ENCODE results near the gene ACOX1. TPM values are rescaled to one million over a fixed set of nuclear protein-coding genes. Genes with fewer than 3 reads are reported as not detected.
A peak's percentile ranks its signal among the peaks of the same experiment; 100 is the strongest.

Gene ACOX1
- total RNA-seq, 1 experiment from 2014 or later: 39.5 TPM

DNA sequence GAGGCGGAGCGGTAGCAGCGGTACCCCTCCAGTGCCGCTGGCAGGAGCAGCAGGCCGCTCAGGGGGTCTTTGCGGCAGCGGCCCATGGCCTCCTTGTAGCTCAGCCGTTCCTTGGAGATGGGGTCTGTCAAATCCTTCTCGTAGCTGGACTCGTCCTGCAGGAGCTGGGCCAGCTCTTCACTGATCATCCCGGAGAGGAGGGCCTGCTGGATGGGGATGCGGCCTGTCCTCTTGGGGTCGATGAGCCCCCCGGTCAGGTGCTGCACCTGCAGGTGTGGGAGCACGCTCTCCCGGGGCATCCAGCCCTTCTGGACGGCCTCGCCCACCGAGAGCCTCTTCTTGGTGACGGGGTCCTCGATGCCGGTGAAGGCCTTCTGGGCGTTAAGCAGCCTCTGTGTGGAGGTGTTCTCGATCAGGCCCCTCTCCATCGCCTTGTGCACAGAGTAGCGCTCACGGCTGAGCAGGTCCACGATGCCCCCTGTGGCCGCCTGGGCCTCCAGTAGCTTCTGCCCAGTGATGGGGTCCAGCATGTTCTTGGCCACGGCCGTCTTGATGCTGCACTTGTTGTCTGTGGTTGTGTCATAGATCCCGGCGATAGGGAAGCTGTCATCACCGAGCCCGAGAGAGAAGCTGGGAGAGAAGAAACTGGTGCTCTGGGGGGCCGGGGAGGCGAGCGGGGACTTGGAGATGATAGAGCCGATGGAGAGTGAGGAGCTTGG lies 28.3 kb upstream of the ACOX1 start:
- ChIA-PET CTCF (no interaction called here), POLR2A (ENCODE audit: low non-redundant PET) (no interaction called here)
- intact Hi-C loops (cut with micrococcal nuclease; ENCODE audit: unreplicated experiment): no loop called here
- Histone ChIP-seq H3K4me3 (ENCODE audit: low read depth, low read length, poor library complexity, severe bottlenecking) (no peak overlapping the region), H3K27ac (ENCODE audit: low read depth, low read length, poor library complexity, severe bottlenecking) (no peak overlapping the region), H3K4me1 (ENCODE audit: insufficient read depth, low read length, poor library complexity, severe bottlenecking) (no peaks in the 10 kb centered on the region), H3K36me3 (ENCODE audit: insufficient read depth, low read length, poor library complexity, severe bottlenecking) (peaks cover 7% of the 10 kb centered on the region), H3K27me3 (replicated peaks; ENCODE audit: insufficient read depth, low read depth, low read length, poor library complexity) (no peaks in the 10 kb centered on the region), H3K9me3 (ENCODE audit: low read depth, low read length, poor library complexity, severe bottlenecking) (no peaks in the 10 kb centered on the region)
- TF ChIP-seq, protein P1, sequence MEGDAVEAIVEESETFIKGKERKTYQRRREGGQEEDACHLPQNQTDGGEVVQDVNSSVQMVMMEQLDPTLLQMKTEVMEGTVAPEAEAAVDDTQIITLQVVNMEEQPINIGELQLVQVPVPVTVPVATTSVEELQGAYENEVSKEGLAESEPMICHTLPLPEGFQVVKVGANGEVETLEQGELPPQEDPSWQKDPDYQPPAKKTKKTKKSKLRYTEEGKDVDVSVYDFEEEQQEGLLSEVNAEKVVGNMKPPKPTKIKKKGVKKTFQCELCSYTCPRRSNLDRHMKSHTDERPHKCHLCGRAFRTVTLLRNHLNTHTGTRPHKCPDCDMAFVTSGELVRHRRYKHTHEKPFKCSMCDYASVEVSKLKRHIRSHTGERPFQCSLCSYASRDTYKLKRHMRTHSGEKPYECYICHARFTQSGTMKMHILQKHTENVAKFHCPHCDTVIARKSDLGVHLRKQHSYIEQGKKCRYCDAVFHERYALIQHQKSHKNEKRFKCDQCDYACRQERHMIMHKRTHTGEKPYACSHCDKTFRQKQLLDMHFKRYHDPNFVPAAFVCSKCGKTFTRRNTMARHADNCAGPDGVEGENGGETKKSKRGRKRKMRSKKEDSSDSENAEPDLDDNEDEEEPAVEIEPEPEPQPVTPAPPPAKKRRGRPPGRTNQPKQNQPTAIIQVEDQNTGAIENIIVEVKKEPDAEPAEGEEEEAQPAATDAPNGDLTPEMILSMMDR (conservative IDR thresholded peaks at IDR 0.05; ENCODE audit: low read depth, low read length): no peak
- no peak for TF ChIP-seq EZH2 (IDR thresholded peaks at IDR 0.05; ENCODE audit: borderline replicate concordance, low read depth, low read length, poor library complexity, severe bottlenecking)
- no peak for DNase-seq (ENCODE audit: low spot score)
- no TSS peak for BruUV-seq (replicated peaks)

DNA sequence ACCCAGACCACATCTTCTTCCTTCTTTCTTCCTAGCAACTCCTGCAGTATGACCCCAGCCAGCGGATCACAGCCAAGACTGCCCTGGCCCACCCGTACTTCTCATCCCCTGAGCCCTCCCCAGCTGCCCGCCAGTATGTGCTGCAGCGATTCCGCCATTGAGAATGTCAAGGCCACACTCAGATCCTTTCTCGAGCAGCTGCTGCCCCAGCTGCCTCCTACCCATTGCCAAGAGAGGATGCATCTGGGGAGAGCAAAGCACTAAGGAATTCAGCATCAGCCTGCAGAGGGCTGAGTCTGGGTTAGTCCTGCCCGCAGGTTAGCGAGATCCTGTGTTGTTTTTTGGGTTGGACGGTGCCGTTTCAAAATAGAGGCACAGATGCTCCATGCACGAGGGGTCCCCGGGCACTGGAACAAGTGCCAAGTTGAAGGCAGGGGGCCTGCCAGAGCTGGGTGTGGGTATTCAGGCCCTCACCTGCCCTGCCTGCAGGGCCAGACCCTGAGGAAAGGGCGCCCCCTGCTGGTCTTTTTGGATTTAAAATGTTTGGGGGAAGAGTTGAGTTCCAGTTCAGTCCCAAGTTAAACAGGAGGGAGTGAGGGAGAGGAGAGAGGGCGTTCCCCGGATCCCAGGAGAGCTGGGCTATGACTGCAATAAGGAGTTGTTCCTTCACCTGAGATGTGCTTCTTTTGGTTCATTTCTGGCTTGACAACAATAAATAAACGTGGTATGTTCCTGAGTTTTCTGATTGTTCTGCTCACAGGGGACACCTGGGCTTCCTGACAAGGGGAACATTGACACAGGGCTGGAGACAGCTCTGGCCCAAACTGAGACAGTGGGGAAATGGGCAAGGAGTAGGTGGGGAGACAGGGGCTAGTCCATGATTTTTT lies 26.5 kb upstream of the ACOX1 start:
- peak; percentile 79 for DNase-seq (ENCODE audit: low spot score)
- BruUV-seq (replicated peaks): no TSS peak
- TF ChIP-seq, protein P1 (conservative IDR thresholded peaks at IDR 0.05; ENCODE audit: low read depth, low read length): peak; percentile 82
- no peak for TF ChIP-seq EZH2 (IDR thresholded peaks at IDR 0.05; ENCODE audit: borderline replicate concordance, low read depth, low read length, poor library complexity, severe bottlenecking)
- Histone ChIP-seq H3K4me3 (ENCODE audit: low read depth, low read length, poor library complexity, severe bottlenecking) (no peak overlapping the region), H3K27ac (ENCODE audit: low read depth, low read length, poor library complexity, severe bottlenecking) (no peak overlapping the region), H3K9me3 (ENCODE audit: low read depth, low read length, poor library complexity, severe bottlenecking) (no peaks in the 10 kb centered on the region), H3K27me3 (replicated peaks; ENCODE audit: insufficient read depth, low read depth, low read length, poor library complexity) (no peaks in the 10 kb centered on the region), H3K36me3 (ENCODE audit: insufficient read depth, low read length, poor library complexity, severe bottlenecking) (peaks cover 7% of the 10 kb centered on the region), H3K4me1 (ENCODE audit: insufficient read depth, low read length, poor library complexity, severe bottlenecking) (no peaks in the 10 kb centered on the region)
- ChIA-PET POLR2A (ENCODE audit: low non-redundant PET) (no interaction called here), CTCF (interaction anchor here (0.6 to 1.2 kb wide), 6 partner anchors 8 to 117 kb away, joined by 3 to 13 read pairs (median 6); no protein-coding TSS in a partner anchor)
- intact Hi-C loops (cut with micrococcal nuclease; ENCODE audit: unreplicated experiment): loop anchor here (1.0 kb wide), 1 partner anchor 100 kb away; no protein-coding TSS in a partner anchor

DNA sequence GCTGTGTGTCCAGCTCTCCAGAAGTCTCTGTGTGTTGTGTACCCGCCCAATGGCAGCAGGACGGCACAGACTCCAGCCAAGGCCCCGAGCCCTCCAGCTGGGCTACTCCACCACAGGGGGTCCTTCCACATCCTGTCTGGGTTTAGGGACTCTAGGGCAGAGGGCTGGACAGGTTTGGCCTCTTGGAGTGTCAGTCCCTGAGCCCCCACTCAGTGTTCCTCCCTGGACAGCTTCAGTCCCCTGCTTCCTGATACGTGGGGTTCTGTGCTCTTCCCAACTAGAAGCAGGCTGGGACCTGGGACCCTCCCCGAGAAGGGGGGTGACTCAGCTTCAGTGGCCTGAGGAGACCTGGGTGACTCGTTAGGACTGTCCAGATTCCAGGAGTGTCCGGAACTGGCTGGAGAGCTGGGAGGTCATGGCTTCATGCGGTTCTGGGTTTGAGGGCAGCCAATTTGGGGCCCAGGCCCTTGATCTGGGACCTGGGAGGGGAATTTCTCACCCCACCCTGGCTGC lies 25.8 kb upstream of the ACOX1 start:
- H3K36me3 ChIP-seq (ENCODE audit: insufficient read depth, low read length, poor library complexity, severe bottlenecking): peaks cover 7% of the 10 kb centered on the region
- no peaks in the 10 kb centered on the region for H3K9me3 ChIP-seq (ENCODE audit: low read depth, low read length, poor library complexity, severe bottlenecking)
- H3K27me3 ChIP-seq (replicated peaks; ENCODE audit: insufficient read depth, low read depth, low read length, poor library complexity): no peaks in the 10 kb centered on the region
- DNase-seq (ENCODE audit: low spot score): no peak
- ChIA-PET CTCF (interaction anchor here (0.9 to 1.2 kb wide), 3 partner anchors 8 to 15 kb away, joined by 3 to 9 read pairs (median 4); no protein-coding TSS in a partner anchor), POLR2A (ENCODE audit: low non-redundant PET) (no interaction called here)
- no peak overlapping the region for H3K4me3 ChIP-seq (ENCODE audit: low read depth, low read length, poor library complexity, severe bottlenecking)
- no TSS peak for BruUV-seq (replicated peaks)
- intact Hi-C loops (cut with micrococcal nuclease; ENCODE audit: unreplicated experiment): loop anchor here (1.0 kb wide), 1 partner anchor 100 kb away; no protein-coding TSS in a partner anchor
- no peaks in the 10 kb centered on the region for H3K4me1 ChIP-seq (ENCODE audit: insufficient read depth, low read length, poor library complexity, severe bottlenecking)
- H3K27ac ChIP-seq (ENCODE audit: low read depth, low read length, poor library complexity, severe bottlenecking): no peak overlapping the region
- TF ChIP-seq, protein P1 (conservative IDR thresholded peaks at IDR 0.05; ENCODE audit: low read depth, low read length): no peak
- TF ChIP-seq EZH2 (IDR thresholded peaks at IDR 0.05; ENCODE audit: borderline replicate concordance, low read depth, low read length, poor library complexity, severe bottlenecking): no peak
